Astrocyte (in vitro differentiated cells and primary cell): ENCODE results near the gene LIN37.

Experiments used
- EZH2 ChIP-seq: IDR thresholded peaks from 2 replicates; pipeline ENCODE4 v1.6.1; 2012; ENCODE audit warnings: mild to moderate bottlenecking, low read length, inconsistent platforms; ENCODE audit not compliant: insufficient read depth
- TF ChIP-seq, protein P1 (sequence below): IDR thresholded peaks from 2 replicates; pipeline ENCODE4 v1.5.1; 2011; ENCODE audit warnings: low read depth, mild to moderate bottlenecking, inconsistent platforms, low read length, moderate library complexity; ENCODE audit not compliant: insufficient read depth

DNA sequence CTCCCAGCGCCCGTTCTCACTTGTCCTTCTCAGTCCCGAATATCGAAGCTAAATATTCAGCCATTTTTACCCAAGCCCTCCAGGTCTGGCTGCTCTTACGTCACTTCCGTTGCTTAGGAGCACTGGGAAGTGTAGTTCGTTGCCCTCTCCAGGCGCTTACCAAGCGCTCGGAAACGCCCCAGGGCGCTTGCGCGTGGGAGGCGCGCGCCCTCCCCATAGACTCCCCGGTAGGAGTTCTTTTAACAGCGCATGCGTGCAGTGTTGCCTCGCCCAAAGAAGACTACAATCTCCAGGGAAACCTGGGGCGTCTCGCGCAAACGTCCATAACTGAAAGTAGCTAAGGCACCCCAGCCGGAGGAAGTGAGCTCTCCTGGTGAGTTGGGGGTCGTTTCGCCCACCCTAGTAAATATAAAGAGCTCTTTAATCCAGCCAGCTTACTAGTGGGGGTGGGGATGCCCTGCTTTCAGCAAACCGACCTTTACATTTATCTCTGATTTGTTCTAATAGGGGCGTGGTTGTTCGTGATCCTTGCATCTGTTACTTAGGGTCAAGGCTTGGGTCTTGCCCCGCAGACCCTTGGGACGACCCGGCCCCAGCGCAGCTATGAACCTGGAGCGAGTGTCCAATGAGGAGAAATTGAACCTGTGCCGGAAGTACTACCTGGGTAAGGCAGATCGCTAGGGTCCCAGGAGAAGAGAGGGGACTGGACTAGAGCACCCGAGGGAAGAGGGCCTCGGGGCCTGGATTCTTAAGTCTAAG lies 2.9 kb upstream of the LIN37 start, which contains the start of the genes PSENEN and U2AF1L4:
- TF ChIP-seq, protein P1, sequence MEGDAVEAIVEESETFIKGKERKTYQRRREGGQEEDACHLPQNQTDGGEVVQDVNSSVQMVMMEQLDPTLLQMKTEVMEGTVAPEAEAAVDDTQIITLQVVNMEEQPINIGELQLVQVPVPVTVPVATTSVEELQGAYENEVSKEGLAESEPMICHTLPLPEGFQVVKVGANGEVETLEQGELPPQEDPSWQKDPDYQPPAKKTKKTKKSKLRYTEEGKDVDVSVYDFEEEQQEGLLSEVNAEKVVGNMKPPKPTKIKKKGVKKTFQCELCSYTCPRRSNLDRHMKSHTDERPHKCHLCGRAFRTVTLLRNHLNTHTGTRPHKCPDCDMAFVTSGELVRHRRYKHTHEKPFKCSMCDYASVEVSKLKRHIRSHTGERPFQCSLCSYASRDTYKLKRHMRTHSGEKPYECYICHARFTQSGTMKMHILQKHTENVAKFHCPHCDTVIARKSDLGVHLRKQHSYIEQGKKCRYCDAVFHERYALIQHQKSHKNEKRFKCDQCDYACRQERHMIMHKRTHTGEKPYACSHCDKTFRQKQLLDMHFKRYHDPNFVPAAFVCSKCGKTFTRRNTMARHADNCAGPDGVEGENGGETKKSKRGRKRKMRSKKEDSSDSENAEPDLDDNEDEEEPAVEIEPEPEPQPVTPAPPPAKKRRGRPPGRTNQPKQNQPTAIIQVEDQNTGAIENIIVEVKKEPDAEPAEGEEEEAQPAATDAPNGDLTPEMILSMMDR, result no peak
- no peak for TF ChIP-seq EZH2
